ENCODE data around the gene PAGE2. TPM values are rescaled to one million over a fixed set of nuclear protein-coding genes. Genes with fewer than 3 reads are reported as not detected.

The PAGE2 gene
- total and polyA plus RNA-seq, 2 donors from 2014 or later: not detected

DNA sequence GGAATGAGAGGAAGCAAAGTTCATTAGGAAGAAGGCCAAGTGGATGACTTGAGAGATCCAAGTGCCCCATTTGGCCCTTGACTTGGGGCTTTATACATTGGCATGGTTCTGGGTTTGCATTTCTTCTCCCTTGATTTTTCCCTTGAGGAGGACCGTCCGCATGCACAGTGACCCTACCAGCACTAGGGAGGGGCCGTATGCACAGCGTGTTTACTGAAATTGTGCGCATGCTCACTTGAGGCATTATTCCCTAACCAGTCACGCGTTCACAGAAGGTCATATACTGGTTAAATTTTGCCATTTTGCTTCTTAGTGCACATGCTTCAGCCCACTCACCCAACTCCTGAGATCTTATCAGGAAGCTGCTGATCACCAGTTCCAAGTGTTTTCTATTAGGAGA, 35.1 kb downstream of the PAGE2 start:
- no peak overlapping the region for H3K9ac ChIP-seq (ENCODE audit: low read length in 3 of 3)
- H3K27me3 ChIP-seq (ENCODE audit: control insufficient read depth, insufficient read depth, low read length): peaks cover 7% of the 10 kb centered on the region
- H3K36me3 ChIP-seq (ENCODE audit: control insufficient read depth in 2 of 3, insufficient read depth in 3 of 3, low read length in 3 of 3): no peaks in the 10 kb centered on the region
- H3K9me3 ChIP-seq (ENCODE audit: control insufficient read depth in 2 of 3, insufficient read depth in 1 of 3, low read length in 3 of 3): no peaks in the 10 kb centered on the region
- intact Hi-C loops (cut with DNase I): no loop called here
- no peak for DNase-seq
- H3K27ac ChIP-seq (ENCODE audit: low read depth in 2 of 2, low read length in 2 of 2): no peak overlapping the region
- no peaks in the 10 kb centered on the region for H3K4me1 ChIP-seq (ENCODE audit: control insufficient read depth in 2 of 3, insufficient read depth in 2 of 3, low read depth in 1 of 3, low read length in 3 of 3)
- no peak for TF ChIP-seq CTCF (IDR thresholded peaks at IDR 0.05; ENCODE audit: borderline replicate concordance, extremely low read depth, insufficient read depth)
- FAIRE-seq: no peak
- no peak overlapping the region for H3K4me3 ChIP-seq (ENCODE audit: low read length in 3 of 3)

DNA sequence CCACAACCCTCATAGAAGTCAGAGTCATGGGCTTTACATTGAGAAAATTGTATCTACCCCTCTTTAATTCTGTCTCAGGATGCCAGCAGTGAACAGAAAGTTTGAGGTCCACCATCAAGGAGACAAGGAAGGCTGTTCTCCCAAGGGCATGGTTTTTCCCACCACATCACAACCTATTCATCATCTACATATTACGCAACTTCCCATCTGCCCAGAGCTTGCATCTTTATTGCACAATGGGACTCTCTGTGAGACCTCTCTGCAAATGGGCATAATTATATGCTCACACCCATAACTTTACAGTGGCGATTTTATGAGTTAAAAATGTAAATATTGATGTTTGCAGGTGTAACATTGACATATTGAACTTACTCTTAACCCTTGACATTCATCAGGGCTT, 38.9 kb downstream of the PAGE2 start:
- DNase-seq (no peak), FAIRE-seq (no peak)
- TF ChIP-seq CTCF (IDR thresholded peaks at IDR 0.05; ENCODE audit: borderline replicate concordance, extremely low read depth, insufficient read depth): no peak
- Histone ChIP-seq H3K4me3 (ENCODE audit: low read length in 3 of 3) (no peak overlapping the region), H3K9me3 (ENCODE audit: control insufficient read depth in 2 of 3, insufficient read depth in 1 of 3, low read length in 3 of 3) (no peaks in the 10 kb centered on the region), H3K36me3 (ENCODE audit: control insufficient read depth in 2 of 3, insufficient read depth in 3 of 3, low read length in 3 of 3) (no peaks in the 10 kb centered on the region), H3K4me1 (ENCODE audit: control insufficient read depth in 2 of 3, insufficient read depth in 2 of 3, low read depth in 1 of 3, low read length in 3 of 3) (no peaks in the 10 kb centered on the region), H3K27ac (ENCODE audit: low read depth in 2 of 2, low read length in 2 of 2) (no peak overlapping the region), H3K27me3 (ENCODE audit: control insufficient read depth, insufficient read depth, low read length) (peaks cover 4% of the 10 kb centered on the region), H3K9ac (ENCODE audit: low read length in 3 of 3) (no peak overlapping the region)
- intact Hi-C loops (cut with DNase I): no loop called here

- TF ChIP-seq CTCF (IDR thresholded peaks at IDR 0.05; ENCODE audit: borderline replicate concordance, extremely low read depth, insufficient read depth): no peak
- Histone ChIP-seq H3K9me3 (ENCODE audit: control insufficient read depth in 2 of 3, insufficient read depth in 1 of 3, low read length in 3 of 3) (no peaks in the 10 kb centered on the region), H3K4me1 (ENCODE audit: control insufficient read depth in 2 of 3, insufficient read depth in 2 of 3, low read depth in 1 of 3, low read length in 3 of 3) (no peaks in the 10 kb centered on the region), H3K4me3 (ENCODE audit: low read length in 3 of 3) (no peak overlapping the region), H3K9ac (ENCODE audit: low read length in 3 of 3) (no peak overlapping the region), H3K36me3 (ENCODE audit: control insufficient read depth in 2 of 3, insufficient read depth in 3 of 3, low read length in 3 of 3) (no peaks in the 10 kb centered on the region), H3K27ac (ENCODE audit: low read depth in 2 of 2, low read length in 2 of 2) (no peak overlapping the region), H3K27me3 (ENCODE audit: control insufficient read depth, insufficient read depth, low read length) (peaks cover 4% of the 10 kb centered on the region)
- no peak for DNase-seq
- FAIRE-seq: no peak
- intact Hi-C loops (cut with DNase I): no loop called here
Measured at GRCh38 chrX:55129361-55129760, 40.5 kb downstream of the PAGE2 start.

DNA sequence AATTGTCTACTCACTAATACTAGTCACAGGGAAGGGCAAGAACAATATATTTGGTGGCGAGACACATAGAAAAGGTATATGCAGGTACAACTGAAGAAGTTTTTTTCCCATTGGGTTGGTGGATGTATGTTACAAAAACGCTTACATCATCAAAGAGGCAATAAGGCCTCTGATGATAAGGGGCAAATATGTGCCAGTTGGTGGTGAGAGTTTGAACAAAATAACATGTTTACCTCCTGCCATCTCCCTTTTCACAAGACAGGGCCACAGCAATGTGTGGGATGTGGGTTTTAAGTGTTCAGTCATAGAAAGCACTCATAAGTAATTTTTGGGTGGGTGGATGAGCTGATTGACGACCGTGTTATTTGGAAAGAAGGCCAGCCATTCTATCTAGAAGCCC, 41.7 kb downstream of the PAGE2 start:
- Histone ChIP-seq H3K9ac (ENCODE audit: low read length in 3 of 3) (no peak overlapping the region), H3K4me3 (ENCODE audit: low read length in 3 of 3) (no peak overlapping the region), H3K27ac (ENCODE audit: low read depth in 2 of 2, low read length in 2 of 2) (no peak overlapping the region), H3K4me1 (ENCODE audit: control insufficient read depth in 2 of 3, insufficient read depth in 2 of 3, low read depth in 1 of 3, low read length in 3 of 3) (no peaks in the 10 kb centered on the region), H3K27me3 (ENCODE audit: control insufficient read depth, insufficient read depth, low read length) (no peaks in the 10 kb centered on the region), H3K36me3 (ENCODE audit: control insufficient read depth in 2 of 3, insufficient read depth in 3 of 3, low read length in 3 of 3) (no peaks in the 10 kb centered on the region), H3K9me3 (ENCODE audit: control insufficient read depth in 2 of 3, insufficient read depth in 1 of 3, low read length in 3 of 3) (no peaks in the 10 kb centered on the region)
- FAIRE-seq: no peak
- intact Hi-C loops (cut with DNase I): no loop called here
- DNase-seq: no peak
- no peak for TF ChIP-seq CTCF (IDR thresholded peaks at IDR 0.05; ENCODE audit: borderline replicate concordance, extremely low read depth, insufficient read depth)
